ENCODE data around the gene TFAP2C. TPM values are rescaled to one million over a fixed set of nuclear protein-coding genes. Genes with fewer than 3 reads are reported as not detected.

Gene TFAP2C
- total and polyA plus RNA-seq, 4 donors = under 0.01 TPM; not detected in 3

- DNase-seq (ENCODE audit: low spot score) = no peak
- H3K4me3 ChIP-seq (ENCODE audit: low read depth in 1 of 3, low read length in 3 of 3) = no peak overlapping the region
- TF ChIP-seq FOXA2 (IDR thresholded peaks at IDR 0.05) (no peak), NR2F2 (IDR thresholded peaks at IDR 0.05) (no peak), RAD21 (IDR thresholded peaks at IDR 0.05) (no peak)
These were observed 34.6 kb downstream of the TFAP2C start for GRCh38 chr20:56663660-56664059.

GRCh38 chr20:56664796-56665195 is 35.7 kb downstream of the TFAP2C start:
- WGBS = 82% methylated on average over 1 of the region's 1 CpG

More at GRCh38 chr20:56663660-56664059, 34.6 kb downstream of the TFAP2C start:
- Histone ChIP-seq H3K36me3 (ENCODE audit: control insufficient read depth in 4 of 4, insufficient read depth in 3 of 4, low read depth in 1 of 4, low read length in 3 of 4) (no peaks in the 10 kb centered on the region), H3K27ac (ENCODE audit: low read depth in 1 of 2, low read length in 2 of 2) (no peak overlapping the region), H3K27me3 (ENCODE audit: control insufficient read depth in 4 of 4, insufficient read depth in 4 of 4, low read length in 3 of 4) (no peaks in the 10 kb centered on the region), H3K4me1 (ENCODE audit: control insufficient read depth in 4 of 4, insufficient read depth in 4 of 4, low read length in 3 of 4) (no peaks in the 10 kb centered on the region), H3K9ac (ENCODE audit: low read depth in 1 of 2, low read length in 2 of 2) (no peak overlapping the region), H3K9me3 (ENCODE audit: control insufficient read depth in 4 of 4, low read length in 3 of 4) (no peaks in the 10 kb centered on the region)
- WGBS = 91% methylated on average over 9 of the region's 9 CpGs

More at GRCh38 chr20:56664796-56665195, 35.7 kb downstream of the TFAP2C start:
- Histone ChIP-seq H3K9me3 (ENCODE audit: control insufficient read depth in 4 of 4, low read length in 3 of 4) (no peaks in the 10 kb centered on the region), H3K9ac (ENCODE audit: low read depth in 1 of 2, low read length in 2 of 2) (no peak overlapping the region), H3K4me1 (ENCODE audit: control insufficient read depth in 4 of 4, insufficient read depth in 4 of 4, low read length in 3 of 4) (no peaks in the 10 kb centered on the region), H3K36me3 (ENCODE audit: control insufficient read depth in 4 of 4, insufficient read depth in 3 of 4, low read depth in 1 of 4, low read length in 3 of 4) (no peaks in the 10 kb centered on the region), H3K27me3 (ENCODE audit: control insufficient read depth in 4 of 4, insufficient read depth in 4 of 4, low read length in 3 of 4) (no peaks in the 10 kb centered on the region), H3K27ac (ENCODE audit: low read depth in 1 of 2, low read length in 2 of 2) (no peak overlapping the region), H3K4me3 (ENCODE audit: low read depth in 1 of 3, low read length in 3 of 3) (no peak overlapping the region)
- DNase-seq (ENCODE audit: low spot score) = no peak
- TF ChIP-seq, protein P1, sequence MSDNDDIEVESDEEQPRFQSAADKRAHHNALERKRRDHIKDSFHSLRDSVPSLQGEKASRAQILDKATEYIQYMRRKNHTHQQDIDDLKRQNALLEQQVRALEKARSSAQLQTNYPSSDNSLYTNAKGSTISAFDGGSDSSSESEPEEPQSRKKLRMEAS (IDR thresholded peaks at IDR 0.05) = no peak
- no peak for TF ChIP-seq FOXA2 (IDR thresholded peaks at IDR 0.05)
- no peak for TF ChIP-seq HNF4G (IDR thresholded peaks at IDR 0.05)
- no peak for TF ChIP-seq EGR1 (IDR thresholded peaks at IDR 0.05; ENCODE audit: low read depth in 2 of 2)
- TF ChIP-seq RXRA (IDR thresholded peaks at IDR 0.05) = no peak
- TF ChIP-seq FOXA1 (IDR thresholded peaks at IDR 0.05) = no peak
- TF ChIP-seq GABPA (IDR thresholded peaks at IDR 0.05 in 1 of 2, conservative IDR thresholded peaks at IDR 0.05 in 1 of 2) = no peak
- TF ChIP-seq, protein P2, sequence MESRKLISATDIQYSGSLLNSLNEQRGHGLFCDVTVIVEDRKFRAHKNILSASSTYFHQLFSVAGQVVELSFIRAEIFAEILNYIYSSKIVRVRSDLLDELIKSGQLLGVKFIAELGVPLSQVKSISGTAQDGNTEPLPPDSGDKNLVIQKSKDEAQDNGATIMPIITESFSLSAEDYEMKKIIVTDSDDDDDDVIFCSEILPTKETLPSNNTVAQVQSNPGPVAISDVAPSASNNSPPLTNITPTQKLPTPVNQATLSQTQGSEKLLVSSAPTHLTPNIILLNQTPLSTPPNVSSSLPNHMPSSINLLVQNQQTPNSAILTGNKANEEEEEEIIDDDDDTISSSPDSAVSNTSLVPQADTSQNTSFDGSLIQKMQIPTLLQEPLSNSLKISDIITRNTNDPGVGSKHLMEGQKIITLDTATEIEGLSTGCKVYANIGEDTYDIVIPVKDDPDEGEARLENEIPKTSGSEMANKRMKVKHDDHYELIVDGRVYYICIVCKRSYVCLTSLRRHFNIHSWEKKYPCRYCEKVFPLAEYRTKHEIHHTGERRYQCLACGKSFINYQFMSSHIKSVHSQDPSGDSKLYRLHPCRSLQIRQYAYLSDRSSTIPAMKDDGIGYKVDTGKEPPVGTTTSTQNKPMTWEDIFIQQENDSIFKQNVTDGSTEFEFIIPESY (IDR thresholded peaks at IDR 0.05) = no peak
- no peak for TF ChIP-seq TAF1 (conservative IDR thresholded peaks at IDR 0.05)
- TF ChIP-seq, protein P3, sequence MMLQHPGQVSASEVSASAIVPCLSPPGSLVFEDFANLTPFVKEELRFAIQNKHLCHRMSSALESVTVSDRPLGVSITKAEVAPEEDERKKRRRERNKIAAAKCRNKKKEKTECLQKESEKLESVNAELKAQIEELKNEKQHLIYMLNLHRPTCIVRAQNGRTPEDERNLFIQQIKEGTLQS (IDR thresholded peaks at IDR 0.05) = no peak
- TF ChIP-seq REST (IDR thresholded peaks at IDR 0.05) = no peak
- no peak for TF ChIP-seq SP1 (IDR thresholded peaks at IDR 0.05)
- TF ChIP-seq HNF4A (conservative IDR thresholded peaks at IDR 0.05) = no peak
- no peak for TF ChIP-seq YY1 (IDR thresholded peaks at IDR 0.05)
- no peak for TF ChIP-seq RAD21 (IDR thresholded peaks at IDR 0.05)
- no peak for TF ChIP-seq CTCF (IDR thresholded peaks at IDR 0.05; ENCODE audit: low read depth, low read length, missing input control)
